CD4-positive, alpha-beta T cell treated with Interleukin-2 at 100 ng/mL for 4 hours (primary cell): ENCODE measurements around the gene RNF217.
"Not testable (repeated sequence)": the region's sequence is repeated elsewhere in the genome, so short reads cannot be mapped to it uniquely, and the experiment has no call there.

Source experiments
- DNase-seq: peaks from one replicate; pipeline ENCODE4 v3.0.0-alpha.2; 2020; ENCODE audit warnings: low spot score

Gene RNF217

DNA sequence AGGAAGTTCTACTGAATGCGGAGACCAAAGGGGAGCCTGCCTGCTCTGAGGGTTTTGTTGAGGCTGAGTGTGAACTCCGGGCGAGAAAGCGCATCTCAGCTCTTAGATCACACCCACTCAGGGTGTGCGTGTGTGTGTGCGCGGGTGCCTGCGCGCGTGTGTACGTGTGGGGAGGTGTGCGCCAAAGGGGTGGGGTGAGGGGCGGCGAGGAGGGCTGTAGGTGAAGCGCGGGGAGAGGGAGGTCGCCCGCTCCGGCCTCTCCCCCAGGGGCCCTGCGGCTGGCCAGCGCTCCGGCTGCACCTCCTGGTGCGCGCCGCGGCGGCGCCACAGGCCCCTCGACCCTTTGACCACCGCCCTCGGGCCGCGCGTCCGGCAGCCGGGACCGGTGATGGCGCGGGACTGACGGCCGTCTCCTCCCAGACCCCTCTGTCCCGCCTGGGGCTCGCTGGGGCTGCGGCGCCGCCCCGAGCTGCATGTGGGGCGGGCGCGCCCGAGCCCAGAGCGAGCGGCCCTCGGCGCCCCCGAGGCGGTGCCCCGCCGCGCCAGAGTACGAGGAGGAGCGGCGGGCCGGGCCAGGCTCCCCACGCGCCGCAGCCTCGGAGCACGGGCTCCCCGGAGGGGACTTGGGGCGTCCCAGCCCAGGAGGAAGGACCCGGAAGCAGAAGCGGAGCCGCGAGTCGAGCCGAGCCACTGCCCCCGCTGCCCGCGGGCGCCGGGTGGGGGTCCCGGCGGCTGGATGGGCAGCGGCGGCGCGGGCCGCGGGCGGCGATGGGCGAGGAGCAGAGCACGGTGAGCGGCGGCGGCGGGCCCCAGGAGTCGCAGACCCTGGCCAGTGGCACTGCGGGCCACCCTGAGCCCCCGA lies at the start of gene RNF217:
TSS of gene RNF217 (plus strand) at position 661 of the 862 bp plus-strand sequence. CDS start at position 769, 108 bp downstream.
- DNase-seq = no peak

DNA sequence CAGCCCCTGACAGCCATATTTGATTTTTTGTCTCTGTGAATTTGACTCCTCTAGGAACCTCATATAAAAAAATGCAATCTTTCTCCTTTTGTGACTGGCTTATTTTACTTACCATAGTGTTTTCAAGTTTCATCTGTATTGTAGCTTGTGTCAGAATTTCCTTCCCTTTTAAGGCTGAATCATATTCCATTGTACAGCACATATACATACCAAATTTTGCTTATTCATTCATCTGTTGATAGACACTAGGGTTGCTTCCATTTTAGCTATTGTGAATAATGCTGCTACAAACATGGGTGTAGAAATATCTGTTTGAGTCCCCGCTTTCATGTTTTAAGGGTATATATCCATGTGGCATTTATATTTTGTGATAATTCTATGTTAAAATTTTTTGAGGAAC lies 49.2 kb upstream of the RNF217 start:
- no peak for DNase-seq

DNA sequence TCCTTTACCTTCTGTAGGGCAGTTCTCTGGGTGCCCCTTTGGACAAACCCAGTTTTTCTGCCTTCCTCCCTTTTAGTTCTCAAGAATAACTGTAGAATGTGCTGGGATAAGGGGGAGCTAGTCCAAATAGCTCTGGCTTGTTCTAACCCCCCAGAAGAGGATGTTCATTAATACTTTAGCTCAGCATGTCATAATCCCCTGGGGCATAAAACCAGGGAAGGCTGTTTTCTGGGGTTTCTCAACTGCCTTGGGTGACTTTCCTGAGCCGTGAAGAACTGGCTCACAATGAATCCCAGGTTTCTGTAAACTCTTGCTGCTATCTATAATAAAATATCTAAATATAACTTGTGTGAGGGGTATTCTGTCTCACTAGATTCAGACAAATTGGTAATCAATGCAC lies 44.5 kb upstream of the RNF217 start:
- no peak for DNase-seq

- DNase-seq = not testable (repeated sequence)
These were observed 42.5 kb upstream of the RNF217 start for GRCh38 chr6:124919703-124920102.

GRCh38 chr6:124924333-124924759 lies 37.9 kb upstream of the RNF217 start:
- no peak for DNase-seq

DNA sequence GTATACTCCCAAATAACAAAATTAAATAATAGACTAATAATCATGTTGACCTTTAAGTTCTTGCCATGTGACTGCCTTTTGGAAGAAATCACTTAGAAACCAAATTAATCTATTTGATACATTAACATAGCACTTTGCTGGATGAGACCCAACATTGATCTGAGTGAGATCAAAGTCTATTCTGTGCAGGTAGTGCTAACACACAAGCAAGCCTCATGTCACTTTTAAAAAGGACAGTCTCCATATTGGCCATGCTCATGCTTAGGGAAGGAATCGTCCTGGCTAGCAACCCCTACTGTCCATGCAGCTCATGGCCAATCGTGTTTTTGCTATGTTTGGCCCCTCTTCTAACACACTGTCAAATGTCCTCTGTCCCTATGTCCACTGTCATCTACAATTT lies 35.8 kb upstream of the RNF217 start:
- DNase-seq = no peak

DNA sequence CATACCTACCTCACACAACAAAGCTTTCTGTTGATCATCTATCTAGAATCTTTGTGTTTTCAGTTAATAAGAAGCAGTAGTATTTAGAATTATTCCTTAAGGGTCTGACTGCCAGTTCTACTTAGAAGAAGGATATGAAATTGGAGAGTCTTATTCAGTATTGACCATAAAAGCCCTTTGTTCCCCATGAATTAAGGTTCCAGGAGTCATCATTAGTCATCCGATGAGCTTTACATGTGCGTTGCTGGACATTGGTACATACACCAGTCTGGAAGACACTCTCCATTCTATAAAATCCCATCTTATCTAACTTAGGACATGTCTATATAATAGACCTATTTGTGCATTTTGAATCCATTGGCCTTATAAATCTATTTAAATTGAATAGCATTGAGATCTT lies 34.4 kb upstream of the RNF217 start:
- no peak for DNase-seq

- DNase-seq = no peak
These were observed 33.4 kb upstream of the RNF217 start for GRCh38 chr6:124928851-124929250.

- DNase-seq = no peak
These were observed 24.6 kb upstream of the RNF217 start for GRCh38 chr6:124937645-124938044.

DNA sequence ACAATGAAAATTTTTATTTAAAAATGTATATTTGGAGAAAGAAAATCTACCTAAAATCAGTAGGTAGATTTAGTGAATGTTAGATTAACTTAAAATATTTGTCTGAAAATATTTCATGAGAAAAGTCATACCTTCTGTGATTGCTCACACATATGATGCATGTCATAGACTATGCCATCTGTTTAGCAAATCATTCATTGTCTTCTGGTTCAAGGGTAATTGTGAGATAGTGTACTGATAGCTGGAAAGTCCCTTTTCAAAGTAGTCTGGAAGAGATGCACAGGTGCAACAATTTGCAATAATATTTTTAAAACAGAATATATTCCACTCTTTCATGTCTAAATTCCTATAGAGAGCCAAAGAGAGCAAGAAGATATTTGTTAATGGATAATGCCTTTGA lies 21.0 kb upstream of the RNF217 start:
- DNase-seq = no peak

- DNase-seq = no peak
These were observed 18.6 kb upstream of the RNF217 start for GRCh38 chr6:124943658-124944057.

DNA sequence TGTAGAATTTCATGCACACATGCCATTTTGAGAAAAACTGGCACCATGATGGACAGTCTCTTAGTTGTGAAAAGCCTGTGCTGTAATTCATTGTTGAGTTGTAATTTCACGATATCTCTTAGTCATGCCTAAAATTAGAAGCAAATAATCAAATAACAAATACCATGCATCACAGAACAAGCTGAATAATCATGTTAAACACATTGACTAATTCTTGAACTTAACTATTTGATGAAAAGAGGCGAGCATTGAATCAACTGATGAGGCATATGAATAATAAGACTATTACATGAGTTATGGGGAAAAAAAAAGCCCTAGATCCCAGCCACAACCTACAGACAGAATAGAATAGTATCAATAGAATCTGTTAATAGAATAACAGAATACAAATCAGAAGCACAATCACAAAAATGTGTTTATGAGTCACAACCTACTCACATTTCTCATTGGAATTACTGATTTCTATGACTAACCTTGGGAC lies 14.2 kb upstream of the RNF217 start:
- no peak for DNase-seq

DNA sequence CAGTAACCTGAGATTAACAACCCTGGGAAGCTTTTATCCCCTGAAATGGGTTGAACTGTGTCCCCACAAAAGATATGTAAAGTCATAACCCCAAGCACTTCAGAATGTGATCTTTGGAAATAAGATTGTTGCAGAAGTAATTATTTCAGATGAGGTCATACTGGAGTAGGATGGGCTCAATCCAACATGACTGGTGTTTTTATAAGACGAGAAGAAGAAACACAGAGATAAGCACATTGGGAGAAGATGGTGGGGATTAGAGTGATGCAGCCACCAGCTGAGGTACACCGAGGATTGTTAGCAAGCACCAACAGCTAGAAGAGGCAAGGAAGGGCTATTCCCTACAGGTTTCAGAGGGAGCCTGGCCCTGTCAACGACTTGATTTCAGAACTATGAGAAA lies 12.5 kb upstream of the RNF217 start:
- no peak for DNase-seq

DNA sequence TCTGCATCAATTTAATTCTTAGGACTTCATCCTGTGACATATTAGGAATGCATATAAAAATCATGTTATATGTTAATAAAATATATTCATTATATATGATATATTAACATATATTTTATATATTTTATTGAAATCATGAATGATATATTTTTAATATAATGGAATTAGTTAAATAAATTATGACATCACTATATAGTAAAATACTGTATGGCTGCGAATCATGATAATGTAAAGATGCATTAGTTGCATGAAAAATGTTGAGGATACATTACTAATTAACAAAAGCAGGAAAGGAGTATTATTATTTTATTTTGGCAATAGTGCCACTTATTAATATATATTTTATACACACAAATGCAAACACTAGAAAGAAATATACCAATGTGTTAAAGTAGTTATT lies 8.4 kb upstream of the RNF217 start:
- no peak for DNase-seq

- DNase-seq = no peak
These were observed 7.0 kb upstream of the RNF217 start for GRCh38 chr6:124955108-124955856.

- no peak for DNase-seq
These were observed 6.2 kb upstream of the RNF217 start for GRCh38 chr6:124956018-124956417.

- no peak for DNase-seq
These were observed 4.1 kb upstream of the RNF217 start for GRCh38 chr6:124958149-124958548.

- no peak for DNase-seq
These were observed 3.4 kb upstream of the RNF217 start for GRCh38 chr6:124958759-124959354.

DNA sequence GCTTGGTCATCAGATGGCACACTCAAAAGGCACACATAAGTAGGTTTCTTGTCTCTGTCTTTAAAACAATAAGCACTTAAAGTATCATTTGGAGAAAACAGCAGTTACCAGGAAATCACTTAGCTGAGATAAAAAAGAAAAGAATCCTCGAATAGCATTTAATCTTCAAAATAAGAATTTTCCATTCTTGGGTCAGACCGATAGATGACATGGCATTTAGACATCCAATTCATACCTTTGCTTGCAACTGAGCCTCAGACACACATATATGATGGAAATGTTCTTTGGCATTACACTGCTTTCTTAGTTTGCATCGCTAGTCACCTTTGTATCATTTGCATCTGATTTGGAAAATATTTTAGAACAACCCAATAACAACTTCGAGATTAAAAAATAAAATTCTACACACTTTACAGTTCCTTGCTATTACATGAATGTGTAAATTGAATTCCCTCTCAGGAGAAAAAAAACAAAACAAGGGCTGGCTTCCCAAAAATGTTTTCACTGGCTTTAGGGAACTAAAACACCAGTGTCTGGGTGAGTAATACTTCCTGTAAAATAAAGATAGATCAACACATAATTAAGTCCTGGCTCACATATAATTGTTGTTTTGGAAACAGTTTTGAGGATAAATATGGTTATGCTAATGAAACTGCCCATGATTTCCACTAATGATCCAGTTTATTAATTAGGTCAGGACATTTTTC lies 1.3 kb upstream of the RNF217 start:
- no peak for DNase-seq

GRCh38 chr6:124961464-124961776 lies 817 bp upstream of the RNF217 start:
- no peak for DNase-seq

DNA sequence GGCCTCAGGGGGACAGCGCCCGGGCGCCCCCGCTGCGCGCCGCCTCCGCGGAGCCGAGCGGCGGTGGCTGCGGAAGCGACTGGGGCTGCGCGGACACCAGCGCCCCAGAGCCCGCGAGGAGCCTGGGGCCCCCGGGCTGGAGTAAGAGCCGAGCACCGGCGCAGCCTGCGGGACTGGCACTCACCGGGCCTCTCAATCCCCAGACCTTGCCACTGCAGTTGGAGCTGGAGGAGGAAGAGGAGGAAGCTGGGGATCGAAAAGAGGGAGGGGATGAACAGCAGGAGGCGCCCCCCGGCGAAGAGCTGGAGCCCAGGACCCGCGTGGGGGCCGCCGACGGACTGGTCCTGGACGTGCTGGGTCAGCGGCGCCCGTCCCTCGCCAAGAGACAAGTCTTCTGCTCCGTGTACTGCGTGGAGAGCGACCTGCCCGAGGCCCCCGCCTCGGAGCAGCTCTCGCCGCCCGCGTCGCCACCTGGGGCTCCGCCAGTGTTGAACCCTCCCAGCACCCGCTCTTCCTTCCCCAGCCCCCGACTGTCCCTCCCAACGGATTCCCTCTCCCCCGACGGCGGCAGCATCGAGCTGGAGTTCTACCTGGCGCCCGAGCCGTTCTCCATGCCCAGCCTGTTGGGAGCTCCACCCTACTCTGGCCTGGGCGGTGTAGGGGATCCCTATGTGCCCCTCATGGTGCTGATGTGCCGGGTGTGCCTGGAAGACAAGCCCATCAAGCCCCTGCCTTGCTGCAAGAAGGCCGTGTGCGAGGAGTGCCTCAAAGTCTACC lies 590 bp downstream of the RNF217 start:
- no peak for DNase-seq

DNA sequence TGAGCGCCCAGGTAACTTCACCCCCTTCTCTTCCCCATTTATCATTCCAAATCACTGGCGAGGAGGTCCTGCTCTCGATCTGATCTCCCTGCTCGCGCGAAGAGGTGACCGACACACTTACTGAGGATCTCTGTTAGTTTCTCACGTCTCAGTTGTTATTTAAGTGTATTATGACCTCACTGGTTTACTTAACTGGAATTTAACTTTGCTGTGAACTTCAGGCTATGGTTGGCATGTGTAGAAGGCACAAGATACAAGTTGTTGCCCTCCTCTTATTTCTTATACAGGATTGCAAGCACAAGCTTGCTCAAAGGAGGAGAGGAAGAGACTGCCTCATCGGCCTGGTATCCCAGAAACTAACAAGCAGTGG lies 1.2 kb downstream of the RNF217 start:
- no peak for DNase-seq
